MCF 10A (cell line): ENCODE results near the gene CKAP2L. TPM values are rescaled to one million over a fixed set of nuclear protein-coding genes. Genes with fewer than 3 reads are reported as not detected.

Experiments
- BruUV-seq: library from RNA; stranded (reverse); fragments of 400-500 nt; replicated peaks from 2 replicates; lab custom pipeline; 2021; lab: Mats Ljungman, UMichigan
- CTCF ChIA-PET: fragments of 300-600 bp; sonication (Branson Sonifier 250); formaldehyde crosslinking; extraction: SDS; loops from one replicate; lab custom pipeline; 2021; ENCODE audit warnings: antibody characterized with exemption, inconsistent platforms; lab: Yijun Ruan, JAX
- POLR2A ChIA-PET: fragments of 300-600, 350-650 bp; sonication (Branson Sonifier 250); formaldehyde crosslinking; extraction: SDS; loops from one replicate; lab custom pipeline; 2020; ENCODE audit warnings: antibody characterized with exemption, inconsistent platforms; lab: Yijun Ruan, JAX
- DNase-seq: peaks from one replicate; pipeline ENCODE4 v3.0.0-alpha.2; 2018; ENCODE audit not compliant: unreplicated experiment
- H3K27ac Mint-ChIP-seq: one replicate; pipeline ENCODE4 v1.8.0; 2022; ENCODE audit warnings: mild to moderate bottlenecking, low read depth, mixed read lengths; ENCODE audit not compliant: unreplicated experiment
- H3K27me3 Mint-ChIP-seq: one replicate; pipeline ENCODE4 v1.8.0; 2022; ENCODE audit warnings: mixed read lengths; ENCODE audit not compliant: insufficient read depth, unreplicated experiment
- H3K36me3 Mint-ChIP-seq: one replicate; pipeline ENCODE4 v1.8.0; 2022; ENCODE audit warnings: mild to moderate bottlenecking, moderate library complexity, mixed read lengths; ENCODE audit not compliant: insufficient read depth, unreplicated experiment
- H3K4me1 Mint-ChIP-seq: one replicate; pipeline ENCODE4 v1.8.0; 2022; ENCODE audit warnings: mixed read lengths; ENCODE audit not compliant: insufficient read depth, unreplicated experiment
- H3K4me3 Mint-ChIP-seq: one replicate; pipeline ENCODE4 v1.8.0; 2022; ENCODE audit warnings: mild to moderate bottlenecking, moderate library complexity, mixed read lengths; ENCODE audit not compliant: unreplicated experiment
- H3K9me3 Mint-ChIP-seq: one replicate; pipeline ENCODE4 v1.8.0; 2022; ENCODE audit warnings: mixed read lengths; ENCODE audit not compliant: unreplicated experiment
- intact Hi-C: fragments of 100-400 bp; cut with micrococcal nuclease; formaldehyde crosslinking; loops from 2 replicates; pipeline ENCODE4 v1.14.1; 2022
- total RNA-seq: library from RNA; stranded (reverse); gene quantifications from 2 replicates; pipeline ENCODE4 v1.2.3, GENCODE V29; 2022
- TF ChIP-seq, protein P1 (sequence below): fragments of 200-600 bp; IDR thresholded peaks from one replicate; pipeline ENCODE4 v1.8.0; 2022; ENCODE audit warnings: antibody characterized with exemption, mild to moderate bottlenecking; ENCODE audit not compliant: unreplicated experiment

CKAP2L gene
- total RNA-seq, 1 experiment from 2014 or later, result 21.6 TPM

DNA sequence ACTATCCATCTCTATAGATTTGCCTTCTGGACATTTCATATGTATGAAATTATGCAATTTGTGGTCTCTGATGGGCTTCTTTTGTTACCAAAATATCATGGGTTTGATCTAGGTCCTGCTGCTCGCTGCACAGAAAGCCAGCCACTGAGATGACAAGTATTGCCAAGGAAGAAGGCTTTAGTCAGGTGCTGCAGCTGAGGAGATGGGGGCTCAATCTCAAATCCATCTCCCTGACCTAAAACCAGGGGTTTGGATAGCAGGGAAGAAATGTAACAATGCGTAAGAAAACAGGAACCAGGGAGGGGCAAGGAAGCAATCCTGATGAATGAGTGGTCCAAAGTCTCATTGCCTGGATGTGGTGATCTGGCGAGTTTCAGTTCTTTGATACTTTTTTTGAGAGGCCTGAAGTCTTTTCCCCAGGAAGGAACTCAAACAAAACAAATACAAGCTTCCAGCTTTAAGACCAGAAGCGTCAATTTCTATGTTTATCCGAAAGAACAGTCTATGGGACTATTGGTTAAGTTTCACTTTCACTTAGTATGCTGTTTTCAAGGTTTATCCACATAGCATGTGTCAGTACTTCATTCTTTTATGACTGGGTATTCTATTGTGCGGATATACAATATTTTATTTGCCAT lies 3.4 kb upstream of the CKAP2L start:
- BruUV-seq, result no TSS peak
- TF ChIP-seq, protein P1, sequence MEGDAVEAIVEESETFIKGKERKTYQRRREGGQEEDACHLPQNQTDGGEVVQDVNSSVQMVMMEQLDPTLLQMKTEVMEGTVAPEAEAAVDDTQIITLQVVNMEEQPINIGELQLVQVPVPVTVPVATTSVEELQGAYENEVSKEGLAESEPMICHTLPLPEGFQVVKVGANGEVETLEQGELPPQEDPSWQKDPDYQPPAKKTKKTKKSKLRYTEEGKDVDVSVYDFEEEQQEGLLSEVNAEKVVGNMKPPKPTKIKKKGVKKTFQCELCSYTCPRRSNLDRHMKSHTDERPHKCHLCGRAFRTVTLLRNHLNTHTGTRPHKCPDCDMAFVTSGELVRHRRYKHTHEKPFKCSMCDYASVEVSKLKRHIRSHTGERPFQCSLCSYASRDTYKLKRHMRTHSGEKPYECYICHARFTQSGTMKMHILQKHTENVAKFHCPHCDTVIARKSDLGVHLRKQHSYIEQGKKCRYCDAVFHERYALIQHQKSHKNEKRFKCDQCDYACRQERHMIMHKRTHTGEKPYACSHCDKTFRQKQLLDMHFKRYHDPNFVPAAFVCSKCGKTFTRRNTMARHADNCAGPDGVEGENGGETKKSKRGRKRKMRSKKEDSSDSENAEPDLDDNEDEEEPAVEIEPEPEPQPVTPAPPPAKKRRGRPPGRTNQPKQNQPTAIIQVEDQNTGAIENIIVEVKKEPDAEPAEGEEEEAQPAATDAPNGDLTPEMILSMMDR, result no peak
- Mint-ChIP-seq H3K27me3 (no peaks in the 10 kb centered on the region), H3K9me3 (no peaks in the 10 kb centered on the region), H3K27ac (no peak overlapping the region), H3K4me3 (peak overlapping the region; percentile 28), H3K36me3 (no peaks in the 10 kb centered on the region), H3K4me1 (peaks cover 18% of the 10 kb centered on the region)
- intact Hi-C loops, result no loop called here
- ChIA-PET POLR2A (interaction anchor here (4.5 kb wide), 1 partner anchor 15 kb away, joined by 32 read pairs; the partner anchor contains the start of gene IL1A), CTCF (interaction anchor here (1.4 to 2.4 kb wide), 2 partner anchors 18 to 173 kb away, joined by 3 to 11 read pairs; no protein-coding TSS in a partner anchor)
- DNase-seq, result no peak

- CTCF ChIA-PET, result interaction anchor here (0.5 to 1.0 kb wide), 3 partner anchors 80 to 194 kb away, joined by 3 to 6 read pairs (median 3); no protein-coding TSS in a partner anchor
- POLR2A ChIA-PET, result interaction anchor here (0.7 to 6.3 kb wide), 6 partner anchors 8 to 49 kb away, joined by 3 to 86 read pairs (median 4); partner anchors contain the start of gene IL1A
- DNase-seq, result no peak
- Mint-ChIP-seq H3K36me3 (peaks cover 7% of the 10 kb centered on the region), H3K27ac (peak overlapping the region; percentile 95), H3K27me3 (no peaks in the 10 kb centered on the region), H3K4me3 (peak overlapping the region; percentile 97), H3K4me1 (peaks cover 28% of the 10 kb centered on the region), H3K9me3 (no peaks in the 10 kb centered on the region)
- intact Hi-C loops, result no loop called here
- TF ChIP-seq, protein P1, result no peak
- BruUV-seq, result no TSS peak
Observed at GRCh38 chr2:112765251-112765650, 842 bp upstream of the CKAP2L start.

- ChIA-PET CTCF (interaction anchor here (0.7 to 3.2 kb wide), 6 partner anchors 13 to 179 kb away, joined by 3 to 16 read pairs (median 4); no protein-coding TSS in a partner anchor), POLR2A (interaction anchor here (0.7 to 6.3 kb wide), 8 partner anchors 10 to 180 kb away, joined by 3 to 86 read pairs (median 3); partner anchors contain the start of gene IL1A)
- H3K27ac Mint-ChIP-seq, result peak overlapping the region; percentile 20
- TF ChIP-seq, protein P1, result no peak
- peaks cover 15% of the 10 kb centered on the region for H3K36me3 Mint-ChIP-seq
- intact Hi-C loops, result loop anchor here (5.0 kb wide), 1 partner anchor 120 kb away; no protein-coding TSS in a partner anchor
- no peak for DNase-seq
- no TSS peak for BruUV-seq
- H3K4me1 Mint-ChIP-seq, result peaks cover 43% of the 10 kb centered on the region
- no peak overlapping the region for H3K4me3 Mint-ChIP-seq
- no peaks in the 10 kb centered on the region for H3K27me3 Mint-ChIP-seq
- H3K9me3 Mint-ChIP-seq, result no peaks in the 10 kb centered on the region
Observed at GRCh38 chr2:112762276-112762675, 2.1 kb downstream of the CKAP2L start.

DNA sequence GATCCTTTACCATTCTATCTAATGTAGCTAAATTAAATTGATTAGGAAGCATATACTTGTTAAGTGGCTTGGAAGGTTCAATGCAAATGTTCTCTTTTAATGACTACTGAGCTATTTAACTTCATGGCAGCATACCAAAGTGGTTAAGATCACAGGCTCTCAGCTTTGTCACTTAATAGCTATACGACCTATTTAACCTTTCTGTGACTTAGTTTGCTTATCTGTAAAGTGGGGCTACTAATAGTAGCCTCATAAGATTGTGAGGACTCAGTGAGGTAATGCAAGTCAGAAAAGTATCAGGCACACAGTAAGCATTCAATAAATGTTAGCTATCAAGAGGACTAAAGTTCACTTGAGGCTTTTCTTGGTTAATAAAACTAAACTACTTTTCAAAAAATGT lies 4.3 kb downstream of the CKAP2L start:
- no TSS peak for BruUV-seq
- no peaks in the 10 kb centered on the region for H3K9me3 Mint-ChIP-seq
- peaks cover 36% of the 10 kb centered on the region for H3K4me1 Mint-ChIP-seq
- H3K27me3 Mint-ChIP-seq, result no peaks in the 10 kb centered on the region
- H3K27ac Mint-ChIP-seq, result no peak overlapping the region
- DNase-seq, result no peak
- ChIA-PET CTCF (interaction anchor here (0.7 to 3.2 kb wide), 5 partner anchors 11 to 199 kb away, joined by 3 to 16 read pairs (median 3); no protein-coding TSS in a partner anchor), POLR2A (interaction anchor here (0.7 to 6.3 kb wide), 5 partner anchors 9 to 282 kb away, joined by 3 to 86 read pairs (median 4); partner anchors contain the start of gene IL1A)
- TF ChIP-seq, protein P1, result no peak
- peaks cover 15% of the 10 kb centered on the region for H3K36me3 Mint-ChIP-seq
- H3K4me3 Mint-ChIP-seq, result no peak overlapping the region
- intact Hi-C loops, result loop anchor here (5.0 kb wide), 1 partner anchor 122 kb away; no protein-coding TSS in a partner anchor
